ENCODE results near the gene NHLRC4. TPM values are rescaled to one million over a fixed set of nuclear protein-coding genes. Genes with fewer than 3 reads are reported as not detected.
A peak's percentile ranks its signal among the peaks of the same experiment; 100 is the strongest.

Gene NHLRC4
- total and polyA plus RNA-seq, 9 of the 15 experiments (the other 6 are each of a cell fraction or from before 2014, with no cell fraction given): 0.24 to 3.7 (median 1.3) TPM; not detected in 2

DNA sequence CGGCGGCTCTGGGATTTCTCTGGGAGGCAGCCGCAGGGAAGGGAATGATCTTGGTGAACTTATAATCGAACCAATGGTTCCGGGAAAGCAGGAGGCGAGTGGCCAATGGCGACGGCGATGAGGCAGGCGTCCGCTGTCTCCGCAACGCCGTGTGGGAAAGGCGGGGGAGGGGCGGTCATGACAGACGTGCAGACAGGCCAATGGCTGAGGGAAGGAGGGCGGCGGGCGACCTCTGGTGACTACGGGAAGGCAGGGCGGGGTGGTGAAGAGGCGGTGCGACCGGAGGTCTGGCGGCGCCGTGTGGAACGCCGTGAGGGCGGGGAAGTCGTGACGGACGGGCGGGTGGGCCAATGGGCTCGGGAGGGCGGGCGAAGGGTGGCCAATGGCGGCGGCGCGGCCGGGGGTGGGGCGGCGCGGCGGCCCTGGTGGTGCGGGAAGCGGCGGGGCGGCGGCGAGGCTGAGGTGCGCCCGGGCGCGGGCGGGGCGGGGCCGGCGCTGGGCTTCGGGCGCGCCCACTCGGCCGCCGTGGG is 22.9 kb downstream of the NHLRC4 start, which contains the start of gene RAB40C (continued):
- TF ChIP-seq, protein P1, sequence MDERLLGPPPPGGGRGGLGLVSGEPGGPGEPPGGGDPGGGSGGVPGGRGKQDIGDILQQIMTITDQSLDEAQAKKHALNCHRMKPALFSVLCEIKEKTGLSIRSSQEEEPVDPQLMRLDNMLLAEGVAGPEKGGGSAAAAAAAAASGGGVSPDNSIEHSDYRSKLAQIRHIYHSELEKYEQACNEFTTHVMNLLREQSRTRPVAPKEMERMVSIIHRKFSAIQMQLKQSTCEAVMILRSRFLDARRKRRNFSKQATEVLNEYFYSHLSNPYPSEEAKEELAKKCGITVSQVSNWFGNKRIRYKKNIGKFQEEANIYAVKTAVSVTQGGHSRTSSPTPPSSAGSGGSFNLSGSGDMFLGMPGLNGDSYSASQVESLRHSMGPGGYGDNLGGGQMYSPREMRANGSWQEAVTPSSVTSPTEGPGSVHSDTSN (CRISPR knock-in tag; IDR thresholded peaks at IDR 0.05; ENCODE audit: low read depth): peak; percentile 98
- TF ChIP-seq, protein P1 (tag; conservative IDR thresholded peaks at IDR 0.05; ENCODE audit: low read depth): peak; percentile 99
- TF ChIP-seq TRIM28 (IDR thresholded peaks at IDR 0.05) (no peak), BRCA1 (IDR thresholded peaks at IDR 0.05) (no peak), BRCA1 (CRISPR knock-in tag; IDR thresholded peaks at IDR 0.05) (no peak), POLR2AphosphoS2 (IDR thresholded peaks at IDR 0.05; ENCODE audit: low read length) (no peak), TOE1 (IDR thresholded peaks at IDR 0.05; ENCODE audit: borderline replicate concordance) (peak; percentile 38; the same call in 1 of the 2 replicates), TOE1 (CRISPR knock-in tag; IDR thresholded peaks at IDR 0.05; ENCODE audit: borderline replicate concordance, low read depth) (no peak), POLR2B (IDR thresholded peaks at IDR 0.05; ENCODE audit: low read depth, partially characterized antibody) (peak; percentile 19), NR2C2 (CRISPR knock-in tag; IDR thresholded peaks at IDR 0.05) (no peak), NR2C2 (tag; IDR thresholded peaks at IDR 0.05) (0 out of 2 replicates have a peak, but pooled peaks have one; percentile 1), SREBF1 (IDR thresholded peaks at IDR 0.05; ENCODE audit: borderline replicate concordance, low read depth, low read length) (peak; percentile 96), DPF2 (IDR thresholded peaks at IDR 0.05) (0 out of 2 replicates have a peak, but pooled peaks have one; percentile 18), ZBTB2 (IDR thresholded peaks at IDR 0.05) (peak; percentile 54; the same call in 1 of the 2 replicates), SP2 (IDR thresholded peaks at IDR 0.05; ENCODE audit: extremely low read depth, low read depth, low read length, poor library complexity, severe bottlenecking) (peak; percentile 80)
- TF ChIP-seq, protein P2, sequence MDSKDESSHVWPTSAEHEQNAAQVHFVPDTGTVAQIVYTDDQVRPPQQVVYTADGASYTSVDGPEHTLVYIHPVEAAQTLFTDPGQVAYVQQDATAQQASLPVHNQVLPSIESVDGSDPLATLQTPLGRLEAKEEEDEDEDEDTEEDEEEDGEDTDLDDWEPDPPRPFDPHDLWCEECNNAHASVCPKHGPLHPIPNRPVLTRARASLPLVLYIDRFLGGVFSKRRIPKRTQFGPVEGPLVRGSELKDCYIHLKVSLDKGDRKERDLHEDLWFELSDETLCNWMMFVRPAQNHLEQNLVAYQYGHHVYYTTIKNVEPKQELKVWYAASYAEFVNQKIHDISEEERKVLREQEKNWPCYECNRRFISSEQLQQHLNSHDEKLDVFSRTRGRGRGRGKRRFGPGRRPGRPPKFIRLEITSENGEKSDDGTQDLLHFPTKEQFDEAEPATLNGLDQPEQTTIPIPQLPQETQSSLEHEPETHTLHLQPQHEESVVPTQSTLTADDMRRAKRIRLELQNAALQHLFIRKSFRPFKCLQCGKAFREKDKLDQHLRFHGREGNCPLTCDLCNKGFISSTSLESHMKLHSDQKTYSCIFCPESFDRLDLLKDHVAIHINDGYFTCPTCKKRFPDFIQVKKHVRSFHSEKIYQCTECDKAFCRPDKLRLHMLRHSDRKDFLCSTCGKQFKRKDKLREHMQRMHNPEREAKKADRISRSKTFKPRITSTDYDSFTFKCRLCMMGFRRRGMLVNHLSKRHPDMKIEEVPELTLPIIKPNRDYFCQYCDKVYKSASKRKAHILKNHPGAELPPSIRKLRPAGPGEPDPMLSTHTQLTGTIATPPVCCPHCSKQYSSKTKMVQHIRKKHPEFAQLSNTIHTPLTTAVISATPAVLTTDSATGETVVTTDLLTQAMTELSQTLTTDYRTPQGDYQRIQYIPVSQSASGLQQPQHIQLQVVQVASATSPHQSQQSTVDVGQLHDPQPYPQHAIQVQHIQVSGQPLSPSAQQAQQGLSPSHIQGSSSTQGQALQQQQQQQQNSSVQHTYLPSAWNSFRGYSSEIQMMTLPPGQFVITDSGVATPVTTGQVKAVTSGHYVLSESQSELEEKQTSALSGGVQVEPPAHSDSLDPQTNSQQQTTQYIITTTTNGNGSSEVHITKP (IDR thresholded peaks at IDR 0.05; ENCODE audit: partially characterized antibody): peak; percentile 81
